Measurements from ENCODE around the gene MAP7D2. TPM values are rescaled to one million over a fixed set of nuclear protein-coding genes. Genes with fewer than 3 reads are reported as not detected.

Gene MAP7D2
- total RNA-seq, 3 donors from 2014 or later, result 0.48 to 2.2 (median 1.3) TPM

- Histone ChIP-seq H3K36me3 (no peaks in the 10 kb centered on the region), H3K27ac (peak overlapping the region in 1 of 2 donors; percentile 33), H3K4me1 (no peaks in the 10 kb centered on the region), H3K4me3 (no peak overlapping the region), H3K9me3 (no peaks in the 10 kb centered on the region), H3K27me3 (peaks cover 0 to 24% of the 10 kb centered on the region in 2 donors)
- intact Hi-C loops (cut with DNase I; ENCODE audit: low total_unique reads), result no loop called here
- TF ChIP-seq POLR2A (IDR thresholded peaks at IDR 0.05), result no peak
- no peak for TF ChIP-seq CTCF (IDR thresholded peaks at IDR 0.05)
- no peak for TF ChIP-seq POLR2AphosphoS5 (IDR thresholded peaks at IDR 0.05)
- DNase-seq (ENCODE audit: low spot score in 2 of 2), result peak in 1 of 2 donors; percentile 62
These were observed 87.0 kb downstream of the MAP7D2 start for GRCh38 chrX:20029728-20030127.

GRCh38 chrX:20028588-20028987 is 88.1 kb downstream of the MAP7D2 start:
- intact Hi-C loops (cut with DNase I; ENCODE audit: low total_unique reads), result no loop called here
- Histone ChIP-seq H3K36me3 (no peaks in the 10 kb centered on the region), H3K4me3 (no peak overlapping the region), H3K9me3 (no peaks in the 10 kb centered on the region), H3K4me1 (no peaks in the 10 kb centered on the region), H3K27ac (no peak overlapping the region), H3K27me3 (peaks cover 0 to 24% of the 10 kb centered on the region in 2 donors)
- no peak for DNase-seq (ENCODE audit: low spot score in 2 of 2)
- TF ChIP-seq POLR2AphosphoS5 (IDR thresholded peaks at IDR 0.05) (no peak), CTCF (IDR thresholded peaks at IDR 0.05) (no peak), POLR2A (IDR thresholded peaks at IDR 0.05) (no peak)

- Histone ChIP-seq H3K9me3 (no peaks in the 10 kb centered on the region), H3K36me3 (no peaks in the 10 kb centered on the region), H3K27ac (no peak overlapping the region), H3K4me3 (no peak overlapping the region), H3K4me1 (no peaks in the 10 kb centered on the region), H3K27me3 (peaks cover 0 to 35% of the 10 kb centered on the region in 2 donors)
- TF ChIP-seq POLR2A (IDR thresholded peaks at IDR 0.05) (no peak), POLR2AphosphoS5 (IDR thresholded peaks at IDR 0.05) (no peak), CTCF (IDR thresholded peaks at IDR 0.05) (no peak)
- intact Hi-C loops (cut with DNase I; ENCODE audit: low total_unique reads), result no loop called here
- DNase-seq (ENCODE audit: low spot score in 2 of 2), result no peak
These were observed 90.4 kb downstream of the MAP7D2 start for GRCh38 chrX:20026278-20026677.

GRCh38 chrX:20019672-20020365 is 96.9 kb downstream of the MAP7D2 start:
- Histone ChIP-seq H3K4me3 (no peak overlapping the region), H3K27me3 (peaks cover 0 to 32% of the 10 kb centered on the region in 2 donors), H3K9me3 (peaks cover 0 to 17% of the 10 kb centered on the region in 2 donors), H3K36me3 (no peaks in the 10 kb centered on the region), H3K4me1 (no peaks in the 10 kb centered on the region), H3K27ac (no peak overlapping the region)
- no peak for DNase-seq (ENCODE audit: low spot score in 2 of 2)
- TF ChIP-seq CTCF (IDR thresholded peaks at IDR 0.05) (no peak), POLR2A (IDR thresholded peaks at IDR 0.05) (no peak), POLR2AphosphoS5 (IDR thresholded peaks at IDR 0.05) (no peak)
- intact Hi-C loops (cut with DNase I; ENCODE audit: low total_unique reads), result no loop called here

- H3K36me3 ChIP-seq, result no peaks in the 10 kb centered on the region
- H3K4me3 ChIP-seq, result no peak overlapping the region
- no peak for DNase-seq (ENCODE audit: low spot score in 2 of 2)
- peaks cover 0 to 17% of the 10 kb centered on the region in 2 donors for H3K9me3 ChIP-seq
- no peaks in the 10 kb centered on the region for H3K4me1 ChIP-seq
- intact Hi-C loops (cut with DNase I; ENCODE audit: low total_unique reads), result no loop called here
- peaks cover 0 to 26% of the 10 kb centered on the region in 2 donors for H3K27me3 ChIP-seq
- no peak for TF ChIP-seq POLR2A (IDR thresholded peaks at IDR 0.05)
- TF ChIP-seq CTCF (IDR thresholded peaks at IDR 0.05), result no peak
- no peak for TF ChIP-seq POLR2AphosphoS5 (IDR thresholded peaks at IDR 0.05)
- no peak overlapping the region for H3K27ac ChIP-seq
These were observed 100.1 kb downstream of the MAP7D2 start for GRCh38 chrX:20016616-20016945.

All from breast epithelium (tissue), 4 donors.